ENCODE data around the gene ACVRL1. TPM values are rescaled to one million over a fixed set of nuclear protein-coding genes. Genes with fewer than 3 reads are reported as not detected.
A peak's percentile ranks its signal among the peaks of the same experiment; 100 is the strongest.

The ACVRL1 gene
- total RNA-seq, 1 experiment from 2014 or later, result not detected

DNA sequence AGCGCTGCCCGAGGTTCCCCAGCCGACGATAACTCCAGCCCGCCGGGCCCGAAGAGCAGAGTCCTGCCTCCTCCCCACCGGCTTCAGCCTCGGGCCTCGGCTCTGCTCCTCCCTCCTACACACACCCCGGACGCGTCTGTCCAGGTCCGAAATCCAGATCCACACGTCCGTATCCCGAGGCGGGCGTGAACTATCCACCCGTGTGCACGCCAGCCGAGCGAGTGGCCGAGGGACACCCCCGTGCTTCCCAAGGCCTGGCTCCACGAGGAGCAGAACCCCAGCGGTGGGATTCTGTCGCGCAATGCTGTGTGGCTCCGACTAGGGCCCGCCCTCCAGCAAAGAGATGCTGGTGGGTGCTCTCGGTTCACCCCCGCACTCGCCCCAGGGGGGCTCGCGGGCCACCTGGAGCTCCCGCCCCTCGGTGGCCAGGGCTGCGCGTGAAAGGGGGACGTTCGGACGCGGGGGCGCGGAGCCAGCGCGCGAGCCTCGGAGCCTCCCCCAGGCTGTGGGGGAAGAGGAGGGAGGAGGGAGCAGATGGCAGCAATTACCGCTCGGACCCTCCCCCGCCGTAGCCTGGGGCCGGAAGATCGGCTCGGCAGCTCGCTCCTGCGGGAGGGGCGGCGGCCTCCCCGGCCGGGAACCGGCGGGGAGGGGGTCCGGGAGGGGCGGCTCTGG lies 38.3 kb upstream of the ACVRL1 start:
- peak in 1 of 2 experiments; percentile 41 for DNase-seq
- no peaks in the 10 kb centered on the region for H3K36me3 ChIP-seq (ENCODE audit: control insufficient read depth, insufficient read depth, low read length)
- peak overlapping the region; percentile 66 for H3K4me3 ChIP-seq (ENCODE audit: low read depth, low read length)
- POLR2A ChIA-PET, result no interaction called here
- TF ChIP-seq, protein P1, sequence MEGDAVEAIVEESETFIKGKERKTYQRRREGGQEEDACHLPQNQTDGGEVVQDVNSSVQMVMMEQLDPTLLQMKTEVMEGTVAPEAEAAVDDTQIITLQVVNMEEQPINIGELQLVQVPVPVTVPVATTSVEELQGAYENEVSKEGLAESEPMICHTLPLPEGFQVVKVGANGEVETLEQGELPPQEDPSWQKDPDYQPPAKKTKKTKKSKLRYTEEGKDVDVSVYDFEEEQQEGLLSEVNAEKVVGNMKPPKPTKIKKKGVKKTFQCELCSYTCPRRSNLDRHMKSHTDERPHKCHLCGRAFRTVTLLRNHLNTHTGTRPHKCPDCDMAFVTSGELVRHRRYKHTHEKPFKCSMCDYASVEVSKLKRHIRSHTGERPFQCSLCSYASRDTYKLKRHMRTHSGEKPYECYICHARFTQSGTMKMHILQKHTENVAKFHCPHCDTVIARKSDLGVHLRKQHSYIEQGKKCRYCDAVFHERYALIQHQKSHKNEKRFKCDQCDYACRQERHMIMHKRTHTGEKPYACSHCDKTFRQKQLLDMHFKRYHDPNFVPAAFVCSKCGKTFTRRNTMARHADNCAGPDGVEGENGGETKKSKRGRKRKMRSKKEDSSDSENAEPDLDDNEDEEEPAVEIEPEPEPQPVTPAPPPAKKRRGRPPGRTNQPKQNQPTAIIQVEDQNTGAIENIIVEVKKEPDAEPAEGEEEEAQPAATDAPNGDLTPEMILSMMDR (IDR thresholded peaks at IDR 0.05; ENCODE audit: insufficient read depth in 1 of 2, low read depth in 1 of 2, low read length in 1 of 2, severe bottlenecking in 1 of 2, unreplicated experiment in 1 of 2), result no peak
- no peaks in the 10 kb centered on the region for H3K9me3 ChIP-seq
- peak overlapping the region; percentile 48 for H3K27ac Mint-ChIP-seq (ENCODE audit: unreplicated experiment)
- H3K4me3 Mint-ChIP-seq (ENCODE audit: unreplicated experiment), result peak overlapping the region; percentile 84
- intact Hi-C loops (cut with micrococcal nuclease; ENCODE audit: unreplicated experiment), result loop anchor here (5.0 kb wide), 1 partner anchor 447 kb away; the partner anchor contains the start of gene SLC4A8
- CTCF ChIA-PET, result interaction anchor here (0.6 to 1.4 kb wide), 4 partner anchors 24 to 601 kb away, joined by 3 to 6 read pairs (median 4); no protein-coding TSS in a partner anchor
- H3K27me3 ChIP-seq (replicated peaks; ENCODE audit: control insufficient read depth, insufficient read depth, low read length), result no peaks in the 10 kb centered on the region
- no peaks in the 10 kb centered on the region for H3K9me3 Mint-ChIP-seq (ENCODE audit: unreplicated experiment)
- no peaks in the 10 kb centered on the region for H3K27me3 Mint-ChIP-seq (ENCODE audit: insufficient read depth, unreplicated experiment)
- peaks cover 24% of the 10 kb centered on the region for H3K4me1 Mint-ChIP-seq (ENCODE audit: low read depth, unreplicated experiment)
- H3K4me1 ChIP-seq, result peaks cover 34% of the 10 kb centered on the region
- H3K36me3 Mint-ChIP-seq (ENCODE audit: insufficient read depth, unreplicated experiment), result peaks cover 4% of the 10 kb centered on the region
- BruUV-seq (replicated peaks), result no TSS peak

DNA sequence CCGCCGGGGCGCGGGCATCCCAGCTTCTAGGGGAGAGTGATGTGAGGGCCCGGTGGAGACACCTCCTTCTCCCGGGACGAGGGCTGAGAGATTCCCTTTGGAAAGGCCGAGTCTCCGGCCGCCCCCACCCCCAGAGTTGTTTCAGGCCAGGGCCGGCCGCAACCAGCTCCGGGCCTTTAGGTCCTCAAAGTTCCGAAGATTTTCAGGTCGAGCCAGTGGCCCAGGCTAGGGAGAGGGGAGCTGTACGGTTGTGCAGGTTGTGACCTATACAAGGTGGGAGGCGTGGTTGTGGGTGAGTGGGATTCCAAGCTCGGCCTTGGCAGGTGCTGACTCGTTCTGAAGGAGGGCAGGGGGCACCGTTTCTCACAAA lies 37.8 kb upstream of the ACVRL1 start:
- H3K36me3 ChIP-seq (ENCODE audit: control insufficient read depth, insufficient read depth, low read length), result no peaks in the 10 kb centered on the region
- TF ChIP-seq, protein P1 (IDR thresholded peaks at IDR 0.05; ENCODE audit: insufficient read depth in 1 of 2, low read depth in 1 of 2, low read length in 1 of 2, severe bottlenecking in 1 of 2, unreplicated experiment in 1 of 2), result no peak
- Mint-ChIP-seq H3K4me3 (ENCODE audit: unreplicated experiment) (peak overlapping the region; percentile 84), H3K27me3 (ENCODE audit: insufficient read depth, unreplicated experiment) (no peaks in the 10 kb centered on the region), H3K4me1 (ENCODE audit: low read depth, unreplicated experiment) (peaks cover 29% of the 10 kb centered on the region), H3K9me3 (ENCODE audit: unreplicated experiment) (no peaks in the 10 kb centered on the region), H3K27ac (ENCODE audit: unreplicated experiment) (no peak overlapping the region), H3K36me3 (ENCODE audit: insufficient read depth, unreplicated experiment) (peaks cover 4% of the 10 kb centered on the region)
- BruUV-seq (replicated peaks), result no TSS peak
- POLR2A ChIA-PET, result no interaction called here
- H3K9me3 ChIP-seq, result no peaks in the 10 kb centered on the region
- peaks cover 33% of the 10 kb centered on the region for H3K4me1 ChIP-seq
- H3K27me3 ChIP-seq (replicated peaks; ENCODE audit: control insufficient read depth, insufficient read depth, low read length), result no peaks in the 10 kb centered on the region
- intact Hi-C loops (cut with micrococcal nuclease; ENCODE audit: unreplicated experiment), result loop anchor here (5.0 kb wide), 1 partner anchor 447 kb away; the partner anchor contains the start of gene SLC4A8
- peak overlapping the region; percentile 66 for H3K4me3 ChIP-seq (ENCODE audit: low read depth, low read length)
- DNase-seq, result peak in 1 of 2 experiments; percentile 43
- CTCF ChIA-PET, result interaction anchor here (0.6 to 1.4 kb wide), 5 partner anchors 24 to 602 kb away, joined by 3 to 6 read pairs (median 4); no protein-coding TSS in a partner anchor

DNA sequence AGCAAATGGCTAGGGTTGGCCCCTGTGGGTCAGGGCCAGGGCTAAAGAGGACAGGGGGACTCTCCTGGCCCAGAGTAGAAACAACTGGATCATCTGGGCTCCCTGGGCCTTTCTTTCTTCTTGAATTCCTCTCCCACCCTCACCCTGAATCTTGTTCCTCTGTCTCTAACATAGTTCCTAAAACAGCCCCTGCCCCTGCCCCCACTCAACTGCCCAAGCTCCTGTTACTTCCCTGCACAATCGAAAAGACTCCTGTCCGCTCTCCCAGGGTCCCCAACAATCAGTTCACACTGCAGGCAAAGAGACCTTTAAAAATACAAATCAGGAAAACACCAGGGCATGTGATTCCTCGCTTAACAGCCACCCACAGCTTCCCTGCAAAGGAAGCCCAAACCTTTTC lies 37.4 kb upstream of the ACVRL1 start:
- Mint-ChIP-seq H3K36me3 (ENCODE audit: insufficient read depth, unreplicated experiment) (peaks cover 1% of the 10 kb centered on the region), H3K4me3 (ENCODE audit: unreplicated experiment) (peak overlapping the region; percentile 84), H3K4me1 (ENCODE audit: low read depth, unreplicated experiment) (peaks cover 29% of the 10 kb centered on the region), H3K9me3 (ENCODE audit: unreplicated experiment) (no peaks in the 10 kb centered on the region), H3K27me3 (ENCODE audit: insufficient read depth, unreplicated experiment) (no peaks in the 10 kb centered on the region), H3K27ac (ENCODE audit: unreplicated experiment) (peak overlapping the region; percentile 2)
- Histone ChIP-seq H3K9me3 (no peaks in the 10 kb centered on the region), H3K4me1 (peaks cover 28% of the 10 kb centered on the region), H3K4me3 (ENCODE audit: low read depth, low read length) (no peak overlapping the region), H3K36me3 (ENCODE audit: control insufficient read depth, insufficient read depth, low read length) (no peaks in the 10 kb centered on the region), H3K27me3 (replicated peaks; ENCODE audit: control insufficient read depth, insufficient read depth, low read length) (no peaks in the 10 kb centered on the region)
- CTCF ChIA-PET, result interaction anchor here (0.5 to 1.4 kb wide), 5 partner anchors 16 to 602 kb away, joined by 4 to 6 read pairs (median 4); no protein-coding TSS in a partner anchor
- TF ChIP-seq, protein P1 (IDR thresholded peaks at IDR 0.05; ENCODE audit: insufficient read depth in 1 of 2, low read depth in 1 of 2, low read length in 1 of 2, severe bottlenecking in 1 of 2, unreplicated experiment in 1 of 2), result no peak
- POLR2A ChIA-PET, result no interaction called here
- intact Hi-C loops (cut with micrococcal nuclease; ENCODE audit: unreplicated experiment), result loop anchor here (5.0 kb wide), 1 partner anchor 448 kb away; the partner anchor contains the start of gene SLC4A8
- peak in 1 of 2 experiments; percentile 16 for DNase-seq
- BruUV-seq (replicated peaks), result no TSS peak
